DOHH2 (cell line): ENCODE data around the gene TSSK2.
"Not testable (repeated sequence)": the region's sequence is repeated elsewhere in the genome, so short reads cannot be mapped to it uniquely, and the experiment has no call there.

ENCODE experiments used
- H3F3A ChIP-seq: fragments of 200-600 bp; sonication (generic), shearing (Covaris generic); 2 replicates; pipeline ENCODE4 v1.6.0; 2016; ENCODE audit warnings: antibody characterized with exemption, mild to moderate bottlenecking; ENCODE audit not compliant: control insufficient read depth, insufficient read depth
- H3K27ac ChIP-seq: fragments of 200-600 bp; sonication (generic); 2 replicates; pipeline ENCODE4 v1.5.1; 2014; ENCODE audit warnings: low read depth, mild to moderate bottlenecking, low read length, moderate library complexity
- H3K27me3 ChIP-seq: fragments of 200-600 bp; sonication (generic); 2 replicates; pipeline ENCODE4 v1.6.1; 2014; ENCODE audit warnings: mild to moderate bottlenecking, low read length, mixed read lengths; ENCODE audit not compliant: control insufficient read depth
- H3K36me3 ChIP-seq: fragments of 200-600 bp; sonication (generic); 2 replicates; pipeline ENCODE4 v1.6.1; 2014; ENCODE audit warnings: mild to moderate bottlenecking, low read length, moderate library complexity, mixed read lengths; ENCODE audit not compliant: control insufficient read depth
- H3K4me1 ChIP-seq: fragments of 200-600 bp; sonication (generic); 2 replicates; pipeline ENCODE4 v1.6.1; 2014; ENCODE audit warnings: mild to moderate bottlenecking, low read length, mixed read lengths; ENCODE audit not compliant: control insufficient read depth
- H3K4me2 ChIP-seq: fragments of 200-600 bp; sonication (generic); 2 replicates; pipeline ENCODE4 v1.6.0; 2014; ENCODE audit warnings: mild to moderate bottlenecking, low read length, moderate library complexity
- H3K4me3 ChIP-seq: fragments of 200-600 bp; sonication (generic); 2 replicates; pipeline ENCODE4 v1.5.1; 2014; ENCODE audit warnings: mild to moderate bottlenecking, low read length, mixed read lengths
- H3K79me2 ChIP-seq: fragments of 200-600 bp; sonication (generic); 2 replicates; pipeline ENCODE4 v1.6.1; 2014; ENCODE audit warnings: mild to moderate bottlenecking, low read length, mixed read lengths; ENCODE audit not compliant: control insufficient read depth
- H3K9me2 ChIP-seq: fragments of 200-600 bp; sonication (generic); replicated peaks from 2 replicates; pipeline ENCODE4 v1.6.1; 2014; ENCODE audit warnings: mild to moderate bottlenecking, low read length, mixed read lengths; ENCODE audit not compliant: control insufficient read depth
- H3K9me3 ChIP-seq: fragments of 200-600 bp; sonication (generic); 2 replicates; pipeline ENCODE4 v1.6.1; 2014; ENCODE audit warnings: antibody characterized with exemption, low read length, mixed read lengths; ENCODE audit not compliant: control insufficient read depth, insufficient read depth
- H4K20me1 ChIP-seq: fragments of 200-600 bp; sonication (generic); 2 replicates; pipeline ENCODE4 v1.6.0; 2014; ENCODE audit warnings: low read depth, mild to moderate bottlenecking, antibody characterized with exemption, low read length, moderate library complexity; ENCODE audit not compliant: control insufficient read depth, insufficient read depth
- EZH2phosphoT487 ChIP-seq: fragments of 200-600 bp; sonication (generic); IDR thresholded peaks from 2 replicates; pipeline ENCODE4 v1.6.1; 2017; ENCODE audit warnings: borderline replicate concordance, mild to moderate bottlenecking, antibody characterized with exemption, low read length, moderate library complexity, mixed read lengths
- TF ChIP-seq, protein P1 (sequence below): fragments of 200-600 bp; sonication (generic); IDR thresholded peaks from one replicate; pipeline ENCODE4 v1.5.1; 2014; ENCODE audit warnings: antibody characterized with exemption, mild to moderate bottlenecking, low read depth, low read length; ENCODE audit not compliant: poor library complexity, severe bottlenecking

TSSK2 gene

DNA sequence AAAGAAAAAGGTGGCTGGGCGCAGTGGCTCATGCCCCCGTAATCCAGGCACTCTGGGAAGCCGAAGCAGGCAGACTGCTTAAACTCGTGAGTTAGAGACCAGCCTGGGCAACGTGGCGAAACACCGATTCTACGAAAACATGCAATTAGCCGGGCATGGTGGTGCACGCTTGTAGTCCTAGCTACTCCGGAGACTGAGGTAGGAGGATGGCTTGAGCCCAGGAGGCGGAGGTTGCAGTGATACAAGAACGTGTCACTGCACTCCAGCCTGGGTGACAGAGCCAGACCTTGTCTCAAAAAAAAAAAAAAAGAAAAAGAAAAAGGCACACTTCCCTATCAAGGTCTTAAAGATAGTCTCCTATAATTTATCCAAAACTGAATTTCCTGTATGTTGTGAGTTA, 48.3 kb upstream of the TSSK2 start:
- H4K20me1 ChIP-seq: peaks cover 8% of the 10 kb centered on the region
- H3F3A ChIP-seq: peaks cover 8% of the 10 kb centered on the region
- H3K79me2 ChIP-seq: peaks cover 6% of the 10 kb centered on the region
- H3K4me1 ChIP-seq: peaks cover 24% of the 10 kb centered on the region
- TF ChIP-seq, protein P1, sequence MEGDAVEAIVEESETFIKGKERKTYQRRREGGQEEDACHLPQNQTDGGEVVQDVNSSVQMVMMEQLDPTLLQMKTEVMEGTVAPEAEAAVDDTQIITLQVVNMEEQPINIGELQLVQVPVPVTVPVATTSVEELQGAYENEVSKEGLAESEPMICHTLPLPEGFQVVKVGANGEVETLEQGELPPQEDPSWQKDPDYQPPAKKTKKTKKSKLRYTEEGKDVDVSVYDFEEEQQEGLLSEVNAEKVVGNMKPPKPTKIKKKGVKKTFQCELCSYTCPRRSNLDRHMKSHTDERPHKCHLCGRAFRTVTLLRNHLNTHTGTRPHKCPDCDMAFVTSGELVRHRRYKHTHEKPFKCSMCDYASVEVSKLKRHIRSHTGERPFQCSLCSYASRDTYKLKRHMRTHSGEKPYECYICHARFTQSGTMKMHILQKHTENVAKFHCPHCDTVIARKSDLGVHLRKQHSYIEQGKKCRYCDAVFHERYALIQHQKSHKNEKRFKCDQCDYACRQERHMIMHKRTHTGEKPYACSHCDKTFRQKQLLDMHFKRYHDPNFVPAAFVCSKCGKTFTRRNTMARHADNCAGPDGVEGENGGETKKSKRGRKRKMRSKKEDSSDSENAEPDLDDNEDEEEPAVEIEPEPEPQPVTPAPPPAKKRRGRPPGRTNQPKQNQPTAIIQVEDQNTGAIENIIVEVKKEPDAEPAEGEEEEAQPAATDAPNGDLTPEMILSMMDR: no peak
- no peak for TF ChIP-seq EZH2phosphoT487
- H3K27ac ChIP-seq: no peak overlapping the region
- no peak overlapping the region for H3K4me3 ChIP-seq
- no peaks in the 10 kb centered on the region for H3K9me2 ChIP-seq
- H3K9me3 ChIP-seq: no peaks in the 10 kb centered on the region
- no peaks in the 10 kb centered on the region for H3K36me3 ChIP-seq
- no peaks in the 10 kb centered on the region for H3K27me3 ChIP-seq
- no peak overlapping the region for H3K4me2 ChIP-seq

DNA sequence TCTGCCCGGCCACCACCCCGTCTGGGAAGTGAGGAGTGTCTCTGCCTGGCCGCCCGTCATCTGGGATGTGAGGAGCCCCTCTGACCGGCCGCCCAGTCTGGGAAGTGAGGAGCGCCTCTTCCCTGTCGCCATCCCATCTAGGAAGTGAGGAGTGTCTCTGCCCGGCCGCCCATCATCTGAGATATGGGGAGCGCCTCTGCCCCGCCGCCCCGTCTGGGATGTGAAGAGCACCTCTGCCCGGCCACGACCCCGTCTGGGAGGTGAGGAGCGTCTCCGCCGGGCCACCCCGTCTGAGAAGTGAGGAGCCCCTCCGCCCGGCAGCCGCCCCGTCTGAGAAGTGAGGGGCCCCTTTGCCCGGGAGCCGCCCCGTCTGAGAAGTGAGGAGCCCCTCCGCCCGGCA, 47.0 kb upstream of the TSSK2 start:
- peaks cover 24% of the 10 kb centered on the region for H3K4me1 ChIP-seq
- not testable (repeated sequence) for H3K4me3 ChIP-seq, H3K9me2 ChIP-seq, H3F3A ChIP-seq, H3K79me2 ChIP-seq, H3K27me3 ChIP-seq, H3K36me3 ChIP-seq, H3K27ac ChIP-seq, H3K9me3 ChIP-seq, H3K4me2 ChIP-seq
- H4K20me1 ChIP-seq: peaks cover 12% of the 10 kb centered on the region

DNA sequence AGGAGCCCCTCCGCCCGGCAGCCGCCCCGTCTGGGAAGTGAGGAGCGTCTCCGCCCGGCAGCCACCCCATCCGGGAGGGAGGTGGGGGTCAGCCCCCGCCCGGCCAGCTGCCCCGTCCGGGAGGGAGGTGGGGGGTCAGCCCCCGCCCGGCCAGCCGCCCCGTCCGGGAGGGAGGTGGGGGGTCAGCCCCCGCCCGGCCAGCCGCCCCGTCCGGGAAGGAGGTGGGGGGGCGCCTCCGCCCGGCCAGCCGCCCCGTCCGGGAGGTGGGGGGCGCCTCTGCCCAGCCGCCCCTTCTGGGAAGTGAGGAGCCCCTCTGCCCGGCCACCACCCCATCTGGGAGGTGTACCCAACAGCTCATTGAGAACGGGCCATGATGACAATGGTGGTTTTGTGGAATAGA, 46.5 kb upstream of the TSSK2 start:
- not testable (repeated sequence) for H3K4me3 ChIP-seq, H3F3A ChIP-seq, H3K9me3 ChIP-seq, H3K27ac ChIP-seq, H3K4me2 ChIP-seq, H3K27me3 ChIP-seq, H3K9me2 ChIP-seq, H3K36me3 ChIP-seq, H3K79me2 ChIP-seq
- H4K20me1 ChIP-seq: peaks cover 12% of the 10 kb centered on the region
- H3K4me1 ChIP-seq: peaks cover 24% of the 10 kb centered on the region

DNA sequence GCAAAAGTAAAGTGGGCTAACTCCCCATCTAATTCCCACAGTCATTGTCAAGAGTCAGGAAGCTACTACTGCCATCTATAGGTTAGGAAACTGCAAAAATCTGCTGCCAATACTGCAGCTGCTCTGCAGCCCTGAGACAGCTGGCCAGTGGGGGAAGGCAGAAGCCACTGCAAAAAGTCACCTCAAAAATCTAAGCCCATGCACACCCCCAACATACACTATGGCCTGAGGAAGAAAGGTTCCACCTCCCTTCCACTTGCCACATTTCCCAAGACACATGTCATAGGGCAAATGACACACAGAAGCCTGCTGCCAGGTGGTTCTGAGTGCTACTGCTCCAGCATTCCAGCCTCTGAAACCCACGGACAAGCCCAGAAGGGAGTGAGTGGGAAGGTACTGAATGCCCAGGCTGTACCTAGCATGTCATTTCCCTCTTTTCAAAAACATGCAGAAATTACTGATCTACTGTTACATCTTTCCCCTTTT, 45.8 kb upstream of the TSSK2 start:
- peak overlapping the region; percentile 85 for H3K4me2 ChIP-seq
- peak overlapping the region; percentile 64 for H3K27ac ChIP-seq
- peak overlapping the region; percentile 68 for H3K4me3 ChIP-seq

More for the DNA sequence above, 45.8 kb upstream of the TSSK2 start:
- peaks cover 24% of the 10 kb centered on the region for H3K4me1 ChIP-seq
- TF ChIP-seq EZH2phosphoT487: no peak
- TF ChIP-seq, protein P1: peak; percentile 73
- H3K79me2 ChIP-seq: peaks cover 6% of the 10 kb centered on the region
- H3K9me2 ChIP-seq: no peaks in the 10 kb centered on the region
- no peaks in the 10 kb centered on the region for H3K27me3 ChIP-seq
- H3K9me3 ChIP-seq: no peaks in the 10 kb centered on the region
- H3F3A ChIP-seq: peaks cover 8% of the 10 kb centered on the region
- H4K20me1 ChIP-seq: peaks cover 12% of the 10 kb centered on the region
- peaks cover 2% of the 10 kb centered on the region; the same call in 1 of the 2 replicates for H3K36me3 ChIP-seq
